GM12878 (cell line): ENCODE data around the gene TECPR1. TPM values are rescaled to one million over a fixed set of nuclear protein-coding genes. Genes with fewer than 3 reads are reported as not detected.

Source experiments
- ATAC-seq: fragments of 200-7000 bp; cut with Tn5 transposase; 3 replicates; pipeline ENCODE4 v1.9.1; 2020; ENCODE audit warnings: mild to moderate bottlenecking, moderate library complexity
- BruUV-seq: library from RNA; stranded (reverse); fragments of 400-500 nt; replicated peaks from 2 replicates; lab custom pipeline; 2021; lab: Mats Ljungman, UMichigan
- CTCF ChIA-PET: fragments of 300-600 bp; sonication (Branson Sonifier 250); formaldehyde crosslinking; extraction: SDS; loops from one replicate; lab custom pipeline; 2021; ENCODE audit warnings: inconsistent platforms; lab: Yijun Ruan, JAX
- POLR2A ChIA-PET: fragments of 350-600 bp; formaldehyde crosslinking; extraction: SDS; loops from one replicate; lab custom pipeline; 2021; ENCODE audit warnings: inconsistent platforms; lab: Charles Lee
- RAD21 ChIA-PET: fragments of 300-600 bp; sonication (Branson Sonifier 250); formaldehyde crosslinking; loops from one replicate; lab custom pipeline; 2023; ENCODE audit warnings: antibody characterized with exemption; ENCODE audit not compliant: unreplicated experiment; lab: Charles Lee
- SMC1A ChIA-PET: fragments of 300-600 bp; sonication (Branson Sonifier 250); formaldehyde crosslinking; loops from one replicate; lab custom pipeline; 2023; ENCODE audit not compliant: unreplicated experiment, uncharacterized antibody; lab: Charles Lee
- DNase-seq: peaks from one replicate; pipeline ENCODE4 v3.0.0-alpha.2; 2011; ENCODE audit warnings: low read depth, low spot score
- FAIRE-seq: peaks from 3 replicates; lab custom pipeline; 2011; peaks lifted over from hg19 to GRCh38; lab: Jason Lieb, UNC
- H2AFZ ChIP-seq: 2 replicates; pipeline ENCODE4 v1.6.0; 2011; ENCODE audit warnings: low read depth, low read length, control low read depth; ENCODE audit not compliant: control insufficient read depth
- H3K27ac ChIP-seq: 2 replicates; pipeline ENCODE4 v1.5.1; 2011; ENCODE audit warnings: control low read depth; ENCODE audit not compliant: control insufficient read depth, insufficient read depth
- H3K27me3 ChIP-seq, 2 experiments: replicated peaks in 1 of 2; 2 replicates each; pipeline versions ENCODE4 v1.6.0 to v1.6.1; 2011; ENCODE audit warnings: low read length in 1 of 2; ENCODE audit not compliant: control insufficient read depth in 2 of 2, insufficient read depth in 2 of 2
- H3K36me3 ChIP-seq, 2 experiments: 2 replicates each; pipeline ENCODE4 v1.5.1; 2011; ENCODE audit warnings: low read length in 1 of 2; ENCODE audit not compliant: control insufficient read depth in 2 of 2, insufficient read depth in 2 of 2
- H3K4me1 ChIP-seq: 2 replicates; pipeline ENCODE4 v1.6.1; 2011; ENCODE audit warnings: mild to moderate bottlenecking, low read length, moderate library complexity, mixed read lengths; ENCODE audit not compliant: control insufficient read depth, insufficient read depth
- H3K4me2 ChIP-seq: 2 replicates; pipeline ENCODE4 v1.6.0; 2011; ENCODE audit warnings: control low read depth; ENCODE audit not compliant: control insufficient read depth, insufficient read depth
- H3K4me3 ChIP-seq: fragments of 200-600 bp; sonication (generic); 2 replicates; pipeline ENCODE4 v1.5.1; 2016
- H3K79me2 ChIP-seq: 2 replicates; pipeline ENCODE4 v1.6.0; 2011; ENCODE audit warnings: low read length; ENCODE audit not compliant: control insufficient read depth, insufficient read depth
- H3K9ac ChIP-seq: 2 replicates; pipeline ENCODE4 v1.8.0; 2011; ENCODE audit warnings: low read length, control low read depth, mixed read lengths; ENCODE audit not compliant: control insufficient read depth, insufficient read depth
- H3K9me3 ChIP-seq: replicated peaks from 3 replicates; pipeline ENCODE4 v1.5.1; 2011; ENCODE audit warnings: mild to moderate bottlenecking, low read length; ENCODE audit not compliant: control insufficient read depth, insufficient read depth
- H4K20me1 ChIP-seq: 2 replicates; pipeline ENCODE4 v1.6.0; 2011; ENCODE audit not compliant: control insufficient read depth, insufficient read depth
- KDM1A ChIP-seq: fragments of 200-600 bp; sonication (generic); IDR thresholded peaks from 2 replicates; pipeline ENCODE4 v1.6.1; 2016; ENCODE audit warnings: borderline replicate concordance
- STAT3 ChIP-seq: IDR thresholded peaks from 2 replicates; pipeline ENCODE4 v1.6.1; 2011; ENCODE audit warnings: low read depth, low read length, improper control_type of control experiment
- ZNF207 ChIP-seq: fragments of 450-650 bp; IDR thresholded peaks from 2 replicates; pipeline ENCODE4 v1.6.1; 2014; ENCODE audit warnings: antibody characterized with exemption, mild to moderate bottlenecking, borderline replicate concordance
- WGBS: methylation state at CpG from one replicate; pipeline ENCODE4 v1.1.6; 2016; ENCODE audit warnings: low lambda C conversion rate; ENCODE audit not compliant: insufficient replicate concordance, insufficient coverage; ENCODE audit errors: missing lambda C conversion rate; 5-methylcytosine and 5-hydroxymethylcytosine counted together
- in situ Hi-C: fragments of 300-500 bp; cut with MboI; formaldehyde crosslinking; loops from 9 replicates; pipeline ENCODE4 v1.14.3; 2018; ENCODE audit warnings: mixed read lengths
- intact Hi-C: fragments of 100-400 bp; cut with micrococcal nuclease; formaldehyde crosslinking; loops from one replicate; pipeline ENCODE4 v1.14.2; 2022; ENCODE audit not compliant: unreplicated experiment
- polyA plus RNA-seq, 11 experiments: library from polyadenylated mRNA; depleted of rRNA in 4 of 11; unstranded in 6 of 11; stranded (reverse) in 5 of 11; fragments of >200 nt; fragmentation: Nextera tagmentation in 4 of 11; fragmentation: Illumina TruSeq in 1 of 11; extraction: Ambion mirVana in 4 of 11; extraction: Trizol in 1 of 11; gene quantifications; 1 replicate in 1 of 11; 2 replicates in 10 of 11; pipeline versions ENCODE4 v1.2.1 to v1.2.3, GENCODE V29; 2011 to 2016; ENCODE audit warnings: inconsistent platforms in 2 of 11, missing spikeins in 2 of 11, low read depth in 1 of 11
- total RNA-seq, 4 experiments: library from RNA; depleted of rRNA in 3 of 4; stranded (reverse); fragments of >200 nt in 3 of 4; fragmentation: Illumina TruSeq in 1 of 4; extraction: Trizol in 1 of 4; gene quantifications; 2 replicates each; pipeline versions ENCODE4 v1.2.1 to v1.2.3, GENCODE V29; 2013 to 2021
- TF ChIP-seq, protein P1 (sequence below): IDR thresholded peaks from 2 replicates; pipeline ENCODE4 v1.6.1; 2011; ENCODE audit warnings: low read depth, mild to moderate bottlenecking, low read length, moderate library complexity, borderline replicate concordance; ENCODE audit errors: extremely low read depth
- TF ChIP-seq, protein P2 (sequence below): fragments of 450-650 bp; IDR thresholded peaks from 2 replicates; pipeline ENCODE4 v1.6.1; 2017; ENCODE audit warnings: low read depth, mild to moderate bottlenecking, moderate library complexity

TECPR1 gene
- total and polyA plus RNA-seq, 10 of the 15 experiments (the other 5 are each of a cell fraction or from before 2014, with no cell fraction given) = 0.26 to 16.8 (median 4.2) TPM

DNA sequence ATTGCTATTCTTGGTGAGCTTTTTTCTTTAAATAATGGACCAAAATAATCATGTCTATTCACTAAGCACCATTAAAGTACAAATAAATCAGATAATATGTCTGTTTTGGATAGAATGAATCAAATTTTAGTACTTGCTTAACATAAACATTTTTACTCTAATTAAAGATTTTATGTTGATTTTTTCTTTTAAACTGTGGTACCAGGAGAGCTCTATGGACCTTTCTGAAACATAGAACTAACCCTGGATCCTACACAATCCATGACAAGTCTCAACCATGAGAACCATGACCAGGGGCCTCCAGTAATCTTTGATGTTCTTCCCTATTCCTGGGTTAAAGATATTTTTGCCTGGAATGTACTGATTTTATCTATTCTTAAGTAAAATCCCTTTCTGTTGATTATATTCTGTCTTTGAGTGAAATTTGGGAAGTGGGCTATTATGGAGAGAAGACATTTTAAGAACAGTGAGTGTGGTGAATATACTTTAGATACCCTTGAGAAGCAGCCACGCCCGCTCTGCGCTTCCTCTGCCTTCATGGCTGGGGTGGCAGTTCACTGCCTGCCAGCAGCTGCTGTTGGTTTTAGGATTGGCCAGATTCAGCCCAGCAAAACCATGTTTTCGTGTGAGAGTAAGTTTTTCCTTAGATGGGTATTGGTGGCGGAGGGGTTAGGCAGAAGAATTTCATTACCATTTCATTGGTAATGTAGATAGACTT, 83.0 kb downstream of the TECPR1 start:
- no peak overlapping the region for H3K4me3 ChIP-seq
- H4K20me1 ChIP-seq = no peaks in the 10 kb centered on the region
- H3K9ac ChIP-seq = no peak overlapping the region
- DNase-seq (no peak), FAIRE-seq (no peak), ATAC-seq (no peak)
- TF ChIP-seq STAT3 (no peak), ZNF207 (no peak), KDM1A (no peak)
- TF ChIP-seq, protein P1, sequence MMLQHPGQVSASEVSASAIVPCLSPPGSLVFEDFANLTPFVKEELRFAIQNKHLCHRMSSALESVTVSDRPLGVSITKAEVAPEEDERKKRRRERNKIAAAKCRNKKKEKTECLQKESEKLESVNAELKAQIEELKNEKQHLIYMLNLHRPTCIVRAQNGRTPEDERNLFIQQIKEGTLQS = no peak
- TF ChIP-seq, protein P2, sequence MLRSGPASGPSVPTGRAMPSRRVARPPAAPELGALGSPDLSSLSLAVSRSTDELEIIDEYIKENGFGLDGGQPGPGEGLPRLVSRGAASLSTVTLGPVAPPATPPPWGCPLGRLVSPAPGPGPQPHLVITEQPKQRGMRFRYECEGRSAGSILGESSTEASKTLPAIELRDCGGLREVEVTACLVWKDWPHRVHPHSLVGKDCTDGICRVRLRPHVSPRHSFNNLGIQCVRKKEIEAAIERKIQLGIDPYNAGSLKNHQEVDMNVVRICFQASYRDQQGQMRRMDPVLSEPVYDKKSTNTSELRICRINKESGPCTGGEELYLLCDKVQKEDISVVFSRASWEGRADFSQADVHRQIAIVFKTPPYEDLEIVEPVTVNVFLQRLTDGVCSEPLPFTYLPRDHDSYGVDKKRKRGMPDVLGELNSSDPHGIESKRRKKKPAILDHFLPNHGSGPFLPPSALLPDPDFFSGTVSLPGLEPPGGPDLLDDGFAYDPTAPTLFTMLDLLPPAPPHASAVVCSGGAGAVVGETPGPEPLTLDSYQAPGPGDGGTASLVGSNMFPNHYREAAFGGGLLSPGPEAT = 0 out of 2 replicates have a peak, but pooled peaks have one; percentile 6
- H3K4me1 ChIP-seq = no peaks in the 10 kb centered on the region
- no TSS peak for BruUV-seq
- H3K79me2 ChIP-seq = no peaks in the 10 kb centered on the region
- intact Hi-C loops = loop anchor here (1.0 to 2.0 kb wide), 2 partner anchors 72 to 148 kb away; no protein-coding TSS in a partner anchor
- no peaks in the 10 kb centered on the region for H3K9me3 ChIP-seq
- no peak overlapping the region for H3K27ac ChIP-seq
- H3K27me3 ChIP-seq = no peaks in the 10 kb centered on the region
- ChIA-PET CTCF (interaction anchor here (0.6 to 10.0 kb wide), 38 partner anchors 9 to 1077 kb away, joined by 3 to 450 read pairs (median 6); partner anchors contain the start of genes BAIAP2L1 and LMTK2), SMC1A (interaction anchor here (0.9 to 7.3 kb wide), 21 partner anchors 9 to 233 kb away, joined by 3 to 195 read pairs (median 5); partner anchors contain the start of gene LMTK2), RAD21 (interaction anchor here (0.9 to 8.9 kb wide), 20 partner anchors 8 to 232 kb away, joined by 3 to 297 read pairs (median 6); partner anchors contain the start of genes BAIAP2L1 and LMTK2), POLR2A (interaction anchor here (0.9 to 1.3 kb wide), 4 partner anchors 12 to 148 kb away, joined by 3 to 6 read pairs (median 4); partner anchors contain the start of gene LMTK2)
- no peak overlapping the region for H2AFZ ChIP-seq
- in situ Hi-C loops = no loop called here
- H3K36me3 ChIP-seq = no peaks in the 10 kb centered on the region; a peak in 1 of 4 replicates
- WGBS = 92% methylated on average over 5 of the region's 5 CpGs
- no peak overlapping the region for H3K4me2 ChIP-seq
